Muscle layer of duodenum (tissue), 2 donors: Measurements from ENCODE around the gene GOT1.

ENCODE experiments used
- H3K27ac ChIP-seq: one replicate; pipeline ENCODE4 v1.7.0; 2013; ENCODE audit warnings: mild to moderate bottlenecking, low read length
- H3K27me3 ChIP-seq: one replicate; pipeline ENCODE4 v1.7.0; 2013; ENCODE audit warnings: low read depth, mild to moderate bottlenecking, control low read depth, low read length
- H3K36me3 ChIP-seq, 2 donors: one replicate each; pipeline ENCODE4 v1.7.0; 2013; ENCODE audit warnings: low read length in 2 of 2, control low read depth in 1 of 2, mild to moderate bottlenecking in 1 of 2; ENCODE audit not compliant: insufficient read depth in 2 of 2, control insufficient read depth in 1 of 2
- H3K4me1 ChIP-seq, 2 donors: one replicate each; pipeline ENCODE4 v1.7.0; 2013; ENCODE audit warnings: low read length in 2 of 2, mild to moderate bottlenecking in 2 of 2, control low read depth in 1 of 2, moderate library complexity in 1 of 2; ENCODE audit not compliant: insufficient read depth in 2 of 2, control insufficient read depth in 1 of 2
- H3K4me3 ChIP-seq, 2 donors: one replicate each; pipeline ENCODE4 v1.7.0; 2013; ENCODE audit warnings: low read length in 2 of 2, low read depth in 1 of 2, mild to moderate bottlenecking in 1 of 2
- H3K9me3 ChIP-seq, 2 donors: one replicate each; pipeline ENCODE4 v1.7.0; 2013; ENCODE audit warnings: low read length in 2 of 2, control low read depth in 1 of 2, mild to moderate bottlenecking in 1 of 2; ENCODE audit not compliant: control insufficient read depth in 1 of 2
- donor health status: healthy.

The GOT1 gene

GRCh38 chr10:99418910-99419624 lies 11.4 kb downstream of the GOT1 start:
- H3K36me3 ChIP-seq = peaks cover 19 to 27% of the 10 kb centered on the region in 2 donors
- no peak overlapping the region for H3K27ac ChIP-seq
- no peaks in the 10 kb centered on the region for H3K4me1 ChIP-seq
- H3K27me3 ChIP-seq = no peaks in the 10 kb centered on the region
- no peaks in the 10 kb centered on the region for H3K9me3 ChIP-seq
- H3K4me3 ChIP-seq = no peak overlapping the region

- Histone ChIP-seq H3K4me1 (no peaks in the 10 kb centered on the region), H3K9me3 (no peaks in the 10 kb centered on the region), H3K36me3 (peaks cover 6 to 9% of the 10 kb centered on the region in 2 donors), H3K27ac (no peak overlapping the region), H3K27me3 (no peaks in the 10 kb centered on the region), H3K4me3 (no peak overlapping the region)
Measured at GRCh38 chr10:99412099-99412498, 18.3 kb downstream of the GOT1 start.

GRCh38 chr10:99411546-99411945 lies 18.9 kb downstream of the GOT1 start:
- Histone ChIP-seq H3K4me1 (no peaks in the 10 kb centered on the region), H3K27ac (no peak overlapping the region), H3K4me3 (no peak overlapping the region), H3K27me3 (no peaks in the 10 kb centered on the region), H3K9me3 (no peaks in the 10 kb centered on the region), H3K36me3 (peaks cover 10 to 12% of the 10 kb centered on the region in 2 donors)

GRCh38 chr10:99410876-99411275 lies 19.5 kb downstream of the GOT1 start:
- no peak overlapping the region for H3K27ac ChIP-seq
- no peak overlapping the region for H3K4me3 ChIP-seq
- H3K36me3 ChIP-seq = peaks cover 17 to 19% of the 10 kb centered on the region in 2 donors
- H3K4me1 ChIP-seq = no peaks in the 10 kb centered on the region
- no peaks in the 10 kb centered on the region for H3K9me3 ChIP-seq
- no peaks in the 10 kb centered on the region for H3K27me3 ChIP-seq

GRCh38 chr10:99410146-99410545 lies 20.3 kb downstream of the GOT1 start:
- Histone ChIP-seq H3K36me3 (peaks cover 22 to 24% of the 10 kb centered on the region in 2 donors), H3K27me3 (no peaks in the 10 kb centered on the region), H3K27ac (no peak overlapping the region), H3K4me3 (no peak overlapping the region), H3K9me3 (no peaks in the 10 kb centered on the region), H3K4me1 (no peaks in the 10 kb centered on the region)

- Histone ChIP-seq H3K27me3 (no peaks in the 10 kb centered on the region), H3K4me3 (no peak overlapping the region), H3K4me1 (no peaks in the 10 kb centered on the region), H3K27ac (no peak overlapping the region), H3K9me3 (no peaks in the 10 kb centered on the region), H3K36me3 (peaks cover 45 to 50% of the 10 kb centered on the region in 2 donors)
Measured at GRCh38 chr10:99406149-99406548, 24.3 kb downstream of the GOT1 start.

- Histone ChIP-seq H3K4me3 (no peak overlapping the region), H3K27me3 (no peaks in the 10 kb centered on the region), H3K4me1 (no peaks in the 10 kb centered on the region), H3K36me3 (peaks cover 41 to 70% of the 10 kb centered on the region in 2 donors), H3K9me3 (no peaks in the 10 kb centered on the region), H3K27ac (no peak overlapping the region)
Measured at GRCh38 chr10:99403674-99404073, 26.8 kb downstream of the GOT1 start.

- no peak overlapping the region for H3K27ac ChIP-seq
- H3K36me3 ChIP-seq = peaks cover 40 to 71% of the 10 kb centered on the region in 2 donors
- no peak overlapping the region for H3K4me3 ChIP-seq
Measured at GRCh38 chr10:99399664-99400063, 30.8 kb downstream of the GOT1 start.

GRCh38 chr10:99396471-99396870 lies 34.0 kb downstream of the GOT1 start:
- peaks cover 19 to 45% of the 10 kb centered on the region in 2 donors for H3K36me3 ChIP-seq
- peaks cover 0 to 4% of the 10 kb centered on the region in 2 donors for H3K4me1 ChIP-seq
- H3K27me3 ChIP-seq = no peaks in the 10 kb centered on the region
- no peaks in the 10 kb centered on the region for H3K9me3 ChIP-seq
- H3K4me3 ChIP-seq = no peak overlapping the region
- H3K27ac ChIP-seq = no peak overlapping the region

More at GRCh38 chr10:99399664-99400063, 30.8 kb downstream of the GOT1 start:
- H3K9me3 ChIP-seq = no peaks in the 10 kb centered on the region
- no peaks in the 10 kb centered on the region for H3K4me1 ChIP-seq
- H3K27me3 ChIP-seq = no peaks in the 10 kb centered on the region

GRCh38 chr10:99395750-99396445 lies 34.5 kb downstream of the GOT1 start:
- Histone ChIP-seq H3K27me3 (no peaks in the 10 kb centered on the region), H3K27ac (no peak overlapping the region)

GRCh38 chr10:99394761-99395386 lies 35.5 kb downstream of the GOT1 start:
- no peaks in the 10 kb centered on the region for H3K27me3 ChIP-seq
- H3K36me3 ChIP-seq = peaks cover 19 to 33% of the 10 kb centered on the region in 2 donors
- H3K9me3 ChIP-seq = no peaks in the 10 kb centered on the region

More at GRCh38 chr10:99395750-99396445, 34.5 kb downstream of the GOT1 start:
- Histone ChIP-seq H3K4me1 (peaks cover 0 to 4% of the 10 kb centered on the region in 2 donors), H3K4me3 (no peak overlapping the region), H3K9me3 (no peaks in the 10 kb centered on the region), H3K36me3 (peaks cover 19 to 39% of the 10 kb centered on the region in 2 donors)

More at GRCh38 chr10:99394761-99395386, 35.5 kb downstream of the GOT1 start:
- no peak overlapping the region for H3K27ac ChIP-seq
- H3K4me1 ChIP-seq = peaks cover 0 to 4% of the 10 kb centered on the region in 2 donors
- H3K4me3 ChIP-seq = no peak overlapping the region
